Fibroblast of skin of scalp (primary cell): ENCODE data around the gene PCSK5.
"Not testable (repeated sequence)": the region's sequence is repeated elsewhere in the genome, so short reads cannot be mapped to it uniquely, and the experiment has no call there.

Experiments used
- DNase-seq: peaks from one replicate; pipeline ENCODE4 v3.0.0-alpha.2; 2013

The PCSK5 gene

GRCh38 chr9:75891277-75891741 is 836 bp downstream of the PCSK5 start:
- peak; percentile 44 for DNase-seq

- DNase-seq, result no peak
Measured at GRCh38 chr9:75891771-75892215, 1.3 kb downstream of the PCSK5 start.

GRCh38 chr9:75892216-75892911 is 1.9 kb downstream of the PCSK5 start:
- DNase-seq, result no peak

- no peak for DNase-seq
Measured at GRCh38 chr9:75893106-75893505, 2.6 kb downstream of the PCSK5 start.

- DNase-seq, result no peak
Measured at GRCh38 chr9:75894566-75894965, 4.1 kb downstream of the PCSK5 start.

- no peak for DNase-seq
Measured at GRCh38 chr9:75895112-75895511, 4.6 kb downstream of the PCSK5 start.

- DNase-seq, result peak; percentile 63
Measured at GRCh38 chr9:75896193-75896592, 5.7 kb downstream of the PCSK5 start.

GRCh38 chr9:75900893-75901524 is 10.5 kb downstream of the PCSK5 start:
- DNase-seq, result not testable (repeated sequence)

- peak; percentile 38 for DNase-seq
Measured at GRCh38 chr9:75903785-75904360, 13.4 kb downstream of the PCSK5 start.

- DNase-seq, result no peak
Measured at GRCh38 chr9:75904364-75904763, 13.9 kb downstream of the PCSK5 start.

GRCh38 chr9:75906531-75906930 is 16.1 kb downstream of the PCSK5 start:
- no peak for DNase-seq

GRCh38 chr9:75907329-75907728 is 16.9 kb downstream of the PCSK5 start:
- DNase-seq, result no peak

- no peak for DNase-seq
Measured at GRCh38 chr9:75907923-75908322, 17.4 kb downstream of the PCSK5 start.

- no peak for DNase-seq
Measured at GRCh38 chr9:75909776-75910175, 19.3 kb downstream of the PCSK5 start.

GRCh38 chr9:75910731-75911130 is 20.3 kb downstream of the PCSK5 start:
- no peak for DNase-seq

- DNase-seq, result no peak
Measured at GRCh38 chr9:75911390-75911789, 20.9 kb downstream of the PCSK5 start.

- no peak for DNase-seq
Measured at GRCh38 chr9:75912951-75913350, 22.5 kb downstream of the PCSK5 start.

GRCh38 chr9:75914002-75914401 is 23.5 kb downstream of the PCSK5 start:
- DNase-seq, result no peak

- DNase-seq, result no peak
Measured at GRCh38 chr9:75914883-75915452, 24.5 kb downstream of the PCSK5 start.

GRCh38 chr9:75918154-75918553 is 27.7 kb downstream of the PCSK5 start:
- no peak for DNase-seq

- DNase-seq, result no peak
Measured at GRCh38 chr9:75918909-75919308, 28.4 kb downstream of the PCSK5 start.

GRCh38 chr9:75921391-75922127 is 31.1 kb downstream of the PCSK5 start:
- no peak for DNase-seq

GRCh38 chr9:75926385-75926784 is 35.9 kb downstream of the PCSK5 start:
- no peak for DNase-seq
